HG02610 (cell line): ENCODE measurements around the gene APOBEC4.
A peak's percentile ranks its signal among the peaks of the same experiment; 100 is the strongest.
"Not testable (repeated sequence)": the region's sequence is repeated elsewhere in the genome, so short reads cannot be mapped to it uniquely, and the experiment has no call there.

ENCODE experiments used
- ATAC-seq: cut with Tn5 transposase; IDR thresholded peaks from one replicate; pipeline ENCODE4 v1.9.1; 2021; ENCODE audit warnings: mild to moderate bottlenecking, moderate library complexity; ENCODE audit not compliant: unreplicated experiment

The APOBEC4 gene

DNA sequence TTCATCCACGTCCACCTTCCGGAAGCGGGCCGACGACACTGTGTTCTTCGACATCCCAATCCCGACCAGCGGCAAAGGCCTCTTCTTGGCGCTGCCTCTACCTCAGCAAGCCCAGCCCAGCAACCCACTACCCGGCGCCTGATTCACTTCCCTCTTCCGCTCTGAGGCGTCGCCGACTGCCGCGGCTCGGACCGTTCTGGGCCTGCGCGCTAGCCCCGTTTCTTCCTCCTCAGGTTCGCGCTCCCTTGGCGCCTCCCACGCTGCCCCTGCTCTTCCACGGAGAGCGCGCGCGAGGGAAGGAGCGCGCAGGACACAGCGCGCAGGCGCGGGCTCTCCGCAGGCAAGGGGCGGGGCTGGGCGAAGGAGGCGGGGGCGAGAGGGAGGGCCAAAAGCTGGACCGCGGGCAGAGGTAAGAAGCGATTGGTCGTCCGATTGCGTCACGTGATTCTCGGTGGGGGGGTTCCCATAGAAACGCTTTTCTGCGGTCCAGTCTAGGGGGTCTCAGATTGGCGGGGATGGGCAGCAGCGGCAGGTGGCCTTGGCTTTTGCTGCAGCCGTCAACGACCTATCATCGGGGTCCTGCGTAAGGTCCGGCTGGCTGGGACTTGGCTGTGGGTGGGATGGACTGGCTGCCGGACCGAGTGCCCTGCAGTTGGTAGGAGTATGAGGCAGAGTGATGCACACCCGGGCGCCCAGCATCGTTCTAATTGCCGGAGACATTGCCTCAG lies 17.3 kb downstream of the APOBEC4 start, which contains the start of gene ARPC5:
Gene ARPC5, minus strand, starts transcription at position 178 of the 728 bp plus-strand sequence. Its CDS starts 124 bp downstream, at position 54.
- ATAC-seq = peak; percentile 86

DNA sequence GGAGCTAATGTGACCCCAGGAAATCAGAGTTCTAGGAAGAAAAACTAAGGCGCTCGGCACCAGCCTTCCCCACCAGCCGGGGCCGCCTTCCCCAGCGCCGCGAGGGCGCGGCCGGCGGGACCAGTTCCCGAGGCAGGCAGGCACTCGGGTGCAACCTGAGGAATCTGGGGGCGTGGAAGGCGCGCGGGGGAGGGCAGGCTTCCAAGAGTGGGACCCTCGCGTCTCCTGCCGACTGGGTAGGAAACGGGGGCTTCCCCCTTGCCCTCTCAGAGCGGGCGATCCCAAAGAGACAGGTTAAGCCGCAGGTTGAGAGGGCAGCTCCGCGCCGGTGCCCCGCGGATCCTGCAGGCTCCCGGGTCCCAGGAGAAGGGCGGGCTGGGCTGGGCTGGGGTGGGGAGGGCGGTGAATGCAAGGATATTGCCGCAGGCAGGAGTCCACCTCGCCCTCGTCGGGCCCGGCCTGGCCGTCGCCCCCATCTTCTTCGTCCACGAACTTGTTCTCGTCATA lies 18.0 kb downstream of the APOBEC4 start:
- peak; percentile 6 for ATAC-seq

GRCh38 chr1:183634429-183635065 lies 18.6 kb downstream of the APOBEC4 start:
- ATAC-seq = no peak

- ATAC-seq = peak; percentile 43
Observed at GRCh38 chr1:183633676-183634343, 19.3 kb downstream of the APOBEC4 start.

DNA sequence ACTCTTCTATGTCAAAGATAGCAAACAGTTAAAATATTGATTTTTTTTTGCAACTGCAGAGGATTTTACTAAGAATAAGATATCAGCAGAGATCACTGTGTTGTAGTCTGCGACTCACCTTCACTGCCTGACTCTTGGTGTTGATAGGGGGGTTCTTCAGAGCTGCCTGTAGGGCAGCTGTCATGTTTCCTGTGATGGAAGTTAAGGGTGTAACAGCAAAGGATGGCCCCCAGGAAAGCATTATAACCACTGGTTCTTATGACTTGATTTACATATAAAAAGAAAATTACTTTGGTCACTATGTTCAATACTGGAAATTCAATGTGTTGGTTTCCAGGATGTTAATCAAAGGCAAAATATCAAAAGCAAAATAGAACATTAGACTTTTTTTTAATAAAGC lies 20.2 kb downstream of the APOBEC4 start:
- ATAC-seq = no peak

GRCh38 chr1:183632114-183632513 lies 21.0 kb downstream of the APOBEC4 start:
- no peak for ATAC-seq

DNA sequence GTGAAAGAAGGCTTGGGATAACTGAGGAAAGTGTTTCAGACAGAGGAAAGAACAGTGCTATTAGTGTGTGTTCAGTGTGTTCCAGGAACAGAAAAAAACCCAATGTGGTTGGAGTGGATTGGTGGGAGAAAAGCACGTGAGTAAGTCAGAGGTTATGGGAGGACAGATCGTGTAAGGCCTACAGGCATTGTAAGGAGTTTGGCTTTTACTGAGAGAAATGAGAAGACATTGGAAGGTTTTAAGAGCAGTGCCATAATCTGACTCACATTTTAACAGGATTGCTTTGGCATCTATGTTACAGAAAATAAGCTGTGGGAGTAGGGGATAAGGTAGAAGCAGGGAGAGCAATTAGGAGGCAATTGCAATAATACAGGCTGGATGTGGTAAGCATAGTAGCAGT lies 22.4 kb downstream of the APOBEC4 start:
- ATAC-seq = no peak

GRCh38 chr1:183628537-183628936 lies 24.6 kb downstream of the APOBEC4 start:
- ATAC-seq = no peak

DNA sequence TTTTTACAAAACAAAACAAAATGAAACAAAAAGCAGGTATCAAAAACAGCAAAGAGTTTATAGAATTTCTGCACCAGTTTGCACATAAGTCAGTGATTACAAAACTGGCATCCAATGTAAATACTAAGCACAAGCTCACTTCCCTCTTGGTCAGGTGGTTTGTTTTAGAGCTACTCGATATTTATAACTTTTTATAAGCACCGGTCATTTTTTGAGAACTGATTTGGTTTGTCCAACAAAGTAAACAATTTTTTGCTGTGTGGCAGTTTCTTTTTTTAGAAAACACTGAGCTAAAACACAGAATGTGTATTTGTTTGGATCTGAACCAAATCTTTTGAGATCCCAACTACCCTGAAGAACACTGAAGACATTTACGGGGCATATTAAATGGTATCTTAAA lies 26.9 kb downstream of the APOBEC4 start:
- ATAC-seq = not testable (repeated sequence)

GRCh38 chr1:183622884-183623785 lies 30.0 kb downstream of the APOBEC4 start:
- ATAC-seq = peak; percentile 82

DNA sequence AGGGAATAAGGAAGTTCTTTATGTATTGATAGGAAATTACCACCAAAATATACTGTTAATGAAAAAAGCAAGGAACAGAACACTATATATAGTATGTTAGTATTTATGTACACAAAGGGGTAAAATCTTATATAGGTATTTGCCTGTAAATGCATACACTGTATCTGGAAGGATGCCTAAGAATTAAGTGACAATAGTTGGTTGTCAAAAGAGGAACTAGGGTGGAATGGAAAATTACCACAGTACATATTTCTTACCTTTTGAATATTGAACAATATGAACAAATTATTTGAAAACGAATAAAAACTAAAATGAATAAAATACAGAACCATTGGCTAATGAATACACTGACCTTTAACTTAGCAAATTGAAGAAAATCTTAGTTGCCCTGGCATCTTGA lies 31.1 kb downstream of the APOBEC4 start:
- no peak for ATAC-seq

GRCh38 chr1:183620311-183620710 lies 32.8 kb downstream of the APOBEC4 start:
- ATAC-seq = no peak

DNA sequence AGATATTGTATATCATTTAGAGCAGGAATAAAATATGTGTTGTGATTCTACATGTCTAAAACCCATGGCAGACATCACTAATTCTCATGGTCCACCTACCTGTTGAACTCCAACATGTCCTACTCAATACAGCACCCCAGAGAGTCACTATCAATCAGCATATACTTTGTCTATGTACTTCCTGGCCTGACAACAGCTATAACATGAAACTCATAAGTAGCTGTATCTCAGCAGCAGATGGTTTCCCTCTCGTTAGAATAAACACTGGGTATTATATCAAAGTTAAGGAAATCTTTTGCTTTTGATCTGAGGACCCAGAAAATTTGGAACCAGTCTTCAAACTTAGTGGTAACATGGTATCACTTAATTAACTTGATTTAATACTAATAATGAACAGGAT lies 33.3 kb downstream of the APOBEC4 start:
- no peak for ATAC-seq

DNA sequence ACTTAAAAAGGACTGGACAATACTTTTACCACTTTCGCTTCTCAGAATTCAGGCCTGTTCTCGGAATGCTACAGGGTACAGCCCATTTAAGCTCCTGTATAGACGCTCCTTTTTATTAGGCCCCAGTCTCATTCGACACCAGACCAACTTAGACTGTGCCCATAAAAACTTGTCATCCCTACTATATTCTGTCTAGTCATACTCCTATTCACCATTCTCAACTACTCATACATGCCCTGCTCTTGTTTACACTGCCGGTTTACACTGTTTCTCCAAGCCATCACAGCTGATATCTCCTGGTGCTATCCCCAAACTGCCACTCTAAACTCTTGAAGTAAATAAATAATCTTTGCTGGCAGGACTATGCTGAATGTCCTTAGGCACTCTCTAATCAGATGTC lies 34.9 kb downstream of the APOBEC4 start:
- ATAC-seq = not testable (repeated sequence)

GRCh38 chr1:183612975-183613374 lies 40.1 kb downstream of the APOBEC4 start:
- not testable (repeated sequence) for ATAC-seq

DNA sequence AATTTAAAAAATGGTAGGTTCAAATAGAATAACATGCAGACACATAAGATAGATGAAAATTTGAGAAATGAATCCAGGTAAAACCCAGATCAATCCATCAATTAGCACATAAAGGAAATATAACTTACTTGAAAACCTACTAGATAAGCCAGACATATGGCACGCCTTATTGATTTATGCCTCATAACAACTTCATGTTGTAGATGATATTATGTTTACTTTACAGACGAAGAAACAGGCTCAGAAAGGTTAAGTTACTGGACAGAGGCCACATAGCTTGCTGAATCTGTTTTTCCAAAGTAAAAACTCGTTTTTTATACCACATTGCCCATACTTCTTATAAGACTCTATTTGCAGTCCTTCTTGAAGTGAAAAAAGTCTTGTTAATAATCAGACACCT lies 40.7 kb downstream of the APOBEC4 start:
- ATAC-seq = no peak

- ATAC-seq = no peak
Observed at GRCh38 chr1:183611021-183611420, 42.1 kb downstream of the APOBEC4 start.

- ATAC-seq = no peak
Observed at GRCh38 chr1:183609759-183610452, 43.2 kb downstream of the APOBEC4 start.

GRCh38 chr1:183609313-183609712 lies 43.8 kb downstream of the APOBEC4 start:
- peak; percentile 56 for ATAC-seq
